Naive B cell (primary cell): ENCODE results near the gene FBXW11. TPM values are rescaled to one million over a fixed set of nuclear protein-coding genes. Genes with fewer than 3 reads are reported as not detected.

Source experiments
- ATAC-seq, 2 donors: fragments of 150-1000 bp; cut with Tn5 transposase; 2 replicates each; pipeline ENCODE4 v1.10.0; 2021; ENCODE audit warnings: low read depth in 2 of 2, mild to moderate bottlenecking in 2 of 2, moderate library complexity in 2 of 2
- DNase-seq: peaks from one replicate; pipeline ENCODE4 v3.0.0; 2022
- H3K27ac Mint-ChIP-seq, 6 donors: one replicate each; pipeline ENCODE4 v1.8.0; 2020 to 2022; ENCODE audit warnings: mild to moderate bottlenecking in 6 of 6, mixed read lengths in 6 of 6, moderate library complexity in 5 of 6, inconsistent platforms in 2 of 6
- H3K27me3 Mint-ChIP-seq, 3 donors: one replicate each; pipeline ENCODE4 v1.8.0; 2021 to 2022; ENCODE audit warnings: mixed read lengths in 3 of 3, mild to moderate bottlenecking in 1 of 3
- H3K36me3 Mint-ChIP-seq, 2 donors: one replicate each; pipeline ENCODE4 v1.8.0; 2020 to 2022; ENCODE audit warnings: mixed read lengths in 2 of 2, inconsistent platforms in 1 of 2, mild to moderate bottlenecking in 1 of 2
- H3K4me1 Mint-ChIP-seq, 3 donors: one replicate each; pipeline ENCODE4 v1.8.0; 2020 to 2022; ENCODE audit warnings: mixed read lengths in 3 of 3, inconsistent platforms in 1 of 3, mild to moderate bottlenecking in 1 of 3, moderate library complexity in 1 of 3
- H3K4me3 Mint-ChIP-seq, 8 donors: one replicate each; pipeline ENCODE4 v1.8.0; 2020 to 2022; ENCODE audit warnings: mild to moderate bottlenecking in 8 of 8, mixed read lengths in 8 of 8, moderate library complexity in 8 of 8, inconsistent platforms in 2 of 8
- H3K9me3 Mint-ChIP-seq, 7 donors: one replicate each; pipeline ENCODE4 v1.8.0; 2020 to 2022; ENCODE audit warnings: mixed read lengths in 7 of 7, mild to moderate bottlenecking in 5 of 7, inconsistent platforms in 2 of 7, moderate library complexity in 1 of 7
- polyA plus RNA-seq, 6 donors: library from polyadenylated mRNA; unstranded; fragments of 300-500 nt; fragmentation: Illumina TruSeq; gene quantifications; one replicate each; pipeline ENCODE4 v1.2.3, GENCODE V29; 2021; ENCODE audit warnings: low read depth in 6 of 6

The FBXW11 gene
- polyA plus RNA-seq, 6 donors from 2014 or later, result 35.9 to 48.0 (median 41.5) TPM

DNA sequence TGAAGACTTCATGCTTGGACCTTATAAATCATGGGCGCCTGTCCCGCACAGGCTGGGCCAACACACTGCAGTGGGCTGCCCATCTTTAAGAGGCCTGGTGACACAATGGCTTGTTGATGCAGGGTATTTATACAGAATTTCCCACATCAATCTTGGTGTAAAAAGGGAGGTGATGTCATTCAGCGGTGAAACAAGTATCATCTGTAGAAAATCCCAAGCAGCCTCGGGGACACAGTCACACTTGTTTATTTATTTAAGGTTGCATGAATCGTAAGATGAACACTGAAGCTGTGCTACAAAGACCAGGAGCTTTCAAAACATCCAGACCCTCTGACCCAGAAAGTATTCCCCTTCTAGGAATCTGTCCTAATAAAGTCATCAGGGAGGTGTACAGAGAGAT is 180.3 kb downstream of the FBXW11 start:
- H3K27ac Mint-ChIP-seq, result no peak overlapping the region
- H3K27me3 Mint-ChIP-seq, result no peaks in the 10 kb centered on the region
- H3K36me3 Mint-ChIP-seq, result peaks cover 0 to 3% of the 10 kb centered on the region in 2 donors
- peaks cover 0 to 5% (median 3%) of the 10 kb centered on the region in 7 donors for H3K9me3 Mint-ChIP-seq
- no peaks in the 10 kb centered on the region for H3K4me1 Mint-ChIP-seq
- ATAC-seq (no peak), DNase-seq (no peak)
- no peak overlapping the region for H3K4me3 Mint-ChIP-seq

DNA sequence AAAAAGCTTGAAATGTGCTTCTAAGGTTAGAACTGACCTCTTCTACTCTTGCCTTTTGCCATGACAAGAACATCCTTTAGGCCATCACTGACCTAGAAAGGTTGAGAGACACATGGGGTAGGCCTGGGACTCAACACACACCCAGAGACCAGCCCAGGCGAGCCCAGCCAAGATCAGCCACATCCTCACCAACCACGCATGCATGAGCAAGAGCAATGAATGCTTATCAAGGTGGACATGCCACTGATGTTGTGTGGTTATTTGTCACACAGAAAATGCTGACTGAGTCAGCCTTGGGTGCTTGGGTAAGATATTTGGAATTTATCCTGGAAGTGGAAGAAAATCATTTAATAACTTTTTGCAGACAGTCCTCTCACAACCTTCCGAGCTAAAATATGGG is 181.4 kb downstream of the FBXW11 start:
- ATAC-seq (no peak), DNase-seq (no peak)
- Mint-ChIP-seq H3K4me1 (no peaks in the 10 kb centered on the region), H3K27me3 (no peaks in the 10 kb centered on the region), H3K9me3 (peaks cover 0 to 1% (median 0%) of the 10 kb centered on the region in 7 donors), H3K27ac (no peak overlapping the region), H3K4me3 (no peak overlapping the region), H3K36me3 (no peaks in the 10 kb centered on the region)

- Mint-ChIP-seq H3K27ac (no peak overlapping the region), H3K9me3 (no peaks in the 10 kb centered on the region), H3K4me3 (no peak overlapping the region), H3K4me1 (no peaks in the 10 kb centered on the region), H3K36me3 (no peaks in the 10 kb centered on the region), H3K27me3 (peaks cover 0 to 6% (median 2%) of the 10 kb centered on the region in 3 donors)
- no peak for DNase-seq
- no peak for ATAC-seq
These were observed 183.2 kb downstream of the FBXW11 start for GRCh38 chr5:171823269-171823668.

DNA sequence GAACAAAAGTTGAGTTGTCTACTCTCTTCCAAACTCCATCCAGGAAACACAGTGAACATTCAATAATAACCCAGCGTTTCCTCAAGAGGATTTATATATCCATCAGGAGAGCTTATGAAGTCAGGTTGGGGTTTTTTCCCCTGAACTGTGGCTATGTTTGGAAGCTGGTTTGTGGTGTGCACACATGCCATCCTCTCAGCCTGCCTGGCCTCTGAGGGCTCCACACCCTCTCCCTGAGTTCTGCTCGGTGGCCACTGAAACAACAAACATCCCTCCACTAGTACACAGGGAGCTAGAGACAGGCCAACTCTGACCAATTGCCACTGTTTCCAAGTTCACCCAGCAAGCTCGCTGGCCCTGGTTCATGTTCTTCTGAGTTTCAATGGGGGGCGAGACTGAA is 185.2 kb downstream of the FBXW11 start:
- H3K27ac Mint-ChIP-seq, result no peak overlapping the region
- no peak for DNase-seq
- no peaks in the 10 kb centered on the region for H3K36me3 Mint-ChIP-seq
- peaks cover 0 to 6% (median 6%) of the 10 kb centered on the region in 3 donors for H3K27me3 Mint-ChIP-seq
- ATAC-seq, result no peak
- H3K4me1 Mint-ChIP-seq, result no peaks in the 10 kb centered on the region
- no peaks in the 10 kb centered on the region for H3K9me3 Mint-ChIP-seq
- H3K4me3 Mint-ChIP-seq, result no peak overlapping the region

GRCh38 chr5:171820561-171820960 is 185.9 kb downstream of the FBXW11 start:
- Mint-ChIP-seq H3K4me3 (peak overlapping the region in 1 of 8 donors; percentile 18), H3K9me3 (no peaks in the 10 kb centered on the region), H3K27ac (no peak overlapping the region), H3K36me3 (no peaks in the 10 kb centered on the region), H3K27me3 (peaks cover 0 to 6% (median 6%) of the 10 kb centered on the region in 3 donors), H3K4me1 (no peaks in the 10 kb centered on the region)
- ATAC-seq, result no peak
- DNase-seq, result no peak

DNA sequence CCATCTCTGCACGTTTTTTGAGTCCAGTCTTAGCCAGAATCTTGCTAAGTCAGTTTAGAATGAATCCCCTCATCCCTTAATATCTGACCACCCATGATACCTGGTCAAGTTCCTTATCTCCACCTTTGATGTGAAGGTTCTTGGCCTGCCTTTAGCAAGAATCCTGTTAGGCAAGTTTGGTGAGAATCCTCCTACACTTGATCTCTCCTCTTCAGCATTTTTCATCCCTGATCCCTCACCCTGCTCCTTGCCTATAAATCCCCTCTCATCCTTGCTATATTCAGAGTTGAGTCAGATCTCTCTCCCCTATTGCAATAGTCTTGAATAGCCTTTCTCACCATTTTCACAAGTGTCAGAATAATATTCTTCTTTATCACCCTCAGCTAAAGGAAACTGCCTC is 189.8 kb downstream of the FBXW11 start:
- no peak for ATAC-seq
- peaks cover 0 to 6% (median 6%) of the 10 kb centered on the region in 3 donors for H3K27me3 Mint-ChIP-seq

DNA sequence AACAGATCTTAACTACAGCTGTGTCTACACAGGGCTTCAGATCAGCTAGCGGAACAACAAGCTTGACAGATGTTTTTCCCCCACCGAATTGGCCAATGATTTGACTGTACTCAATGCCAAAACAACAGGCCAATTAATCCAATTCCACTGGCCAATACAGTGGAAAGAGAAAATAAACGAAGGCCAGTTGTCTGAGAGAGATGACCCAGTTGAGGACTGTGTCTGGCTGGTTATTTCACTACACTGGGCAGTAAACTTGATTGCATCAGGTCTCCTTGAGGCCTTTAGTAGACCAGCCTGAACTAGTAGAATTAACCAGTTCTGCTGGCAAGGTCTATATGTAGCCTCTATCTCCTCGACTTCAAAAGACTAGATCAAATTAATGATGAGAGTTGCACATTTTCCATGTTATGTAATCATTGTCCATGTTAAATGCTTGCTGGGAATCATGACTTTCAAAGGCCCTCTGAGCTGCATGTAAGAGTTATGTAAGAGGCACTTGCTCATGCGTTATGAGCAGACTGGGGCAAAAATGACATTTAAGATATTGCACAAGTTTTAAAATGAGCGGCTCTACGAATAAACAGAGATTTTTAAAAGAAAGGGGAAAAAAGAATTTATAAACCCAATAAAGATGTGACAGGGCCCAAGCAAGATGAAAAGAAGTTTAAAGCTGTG is 192.5 kb downstream of the FBXW11 start:
- Mint-ChIP-seq H3K27ac (no peak overlapping the region), H3K27me3 (peaks cover 0 to 6% (median 0%) of the 10 kb centered on the region in 3 donors), H3K4me1 (no peaks in the 10 kb centered on the region), H3K9me3 (peaks cover 0 to 19% (median 11%) of the 10 kb centered on the region in 7 donors), H3K36me3 (peaks cover 0 to 7% of the 10 kb centered on the region in 2 donors), H3K4me3 (no peak overlapping the region)
- DNase-seq (no peak), ATAC-seq (no peak)

More for the DNA sequence above, 189.8 kb downstream of the FBXW11 start:
- Mint-ChIP-seq H3K36me3 (no peaks in the 10 kb centered on the region), H3K4me1 (no peaks in the 10 kb centered on the region), H3K27ac (no peak overlapping the region), H3K9me3 (peaks cover 0 to 6% (median 4%) of the 10 kb centered on the region in 7 donors), H3K4me3 (no peak overlapping the region)
- DNase-seq, result no peak

DNA sequence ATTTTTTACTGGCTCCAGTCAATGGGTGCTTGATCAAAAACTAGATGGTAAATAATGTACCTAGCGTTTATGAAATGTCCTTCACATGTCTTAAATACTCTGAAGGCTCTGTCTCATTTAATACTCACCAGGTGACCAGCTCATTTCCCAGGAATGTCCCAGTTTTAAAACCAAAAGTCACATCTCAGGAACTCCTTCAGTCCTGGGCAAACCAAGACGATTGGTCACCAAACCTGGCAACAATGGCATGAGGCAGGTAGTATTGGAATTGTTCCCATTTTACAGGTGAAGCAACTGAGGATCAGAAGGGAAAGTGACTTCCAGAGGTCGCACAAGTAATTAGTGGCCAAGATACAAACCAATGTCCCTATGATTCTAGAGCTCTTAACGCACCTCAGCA is 193.2 kb downstream of the FBXW11 start:
- H3K9me3 Mint-ChIP-seq, result peaks cover 4 to 21% (median 13%) of the 10 kb centered on the region in 7 donors
- H3K4me1 Mint-ChIP-seq, result no peaks in the 10 kb centered on the region
- ATAC-seq (no peak), DNase-seq (no peak)
- H3K27me3 Mint-ChIP-seq, result peaks cover 0 to 7% (median 4%) of the 10 kb centered on the region in 3 donors
- peaks cover 3 to 11% of the 10 kb centered on the region in 2 donors for H3K36me3 Mint-ChIP-seq
- no peak overlapping the region for H3K4me3 Mint-ChIP-seq
- no peak overlapping the region for H3K27ac Mint-ChIP-seq

Other genes starting within 250 kb of the FBXW11 start
- not detected for gene SMIM23, start 220.8 kb downstream of the FBXW11 start, polyA plus RNA-seq
- gene STK10, start 181.6 kb upstream of the FBXW11 start, polyA plus RNA-seq, result 10 to 100 TPM; 12.2 to 73.3 (median 36.3) TPM
- gene EFCAB9, start 187.5 kb upstream of the FBXW11 start, polyA plus RNA-seq, result not detected